HG03442 (cell line): ENCODE results near the gene SETD1B.

ENCODE experiments used
- ATAC-seq: cut with Tn5 transposase; IDR thresholded peaks from one replicate; pipeline ENCODE4 v1.9.1; 2021; ENCODE audit warnings: mild to moderate bottlenecking, moderate library complexity; ENCODE audit not compliant: unreplicated experiment

Gene SETD1B

GRCh38 chr12:121794534-121795033, 9.2 kb upstream of the SETD1B start:
- no peak for ATAC-seq

GRCh38 chr12:121795034-121795968, 8.5 kb upstream of the SETD1B start:
- ATAC-seq: no peak

GRCh38 chr12:121796855-121797751, 6.7 kb upstream of the SETD1B start:
- no peak for ATAC-seq

GRCh38 chr12:121797937-121798786, 5.6 kb upstream of the SETD1B start:
- no peak for ATAC-seq

- ATAC-seq: no peak
Observed at GRCh38 chr12:121798787-121799155, 5.0 kb upstream of the SETD1B start.

DNA sequence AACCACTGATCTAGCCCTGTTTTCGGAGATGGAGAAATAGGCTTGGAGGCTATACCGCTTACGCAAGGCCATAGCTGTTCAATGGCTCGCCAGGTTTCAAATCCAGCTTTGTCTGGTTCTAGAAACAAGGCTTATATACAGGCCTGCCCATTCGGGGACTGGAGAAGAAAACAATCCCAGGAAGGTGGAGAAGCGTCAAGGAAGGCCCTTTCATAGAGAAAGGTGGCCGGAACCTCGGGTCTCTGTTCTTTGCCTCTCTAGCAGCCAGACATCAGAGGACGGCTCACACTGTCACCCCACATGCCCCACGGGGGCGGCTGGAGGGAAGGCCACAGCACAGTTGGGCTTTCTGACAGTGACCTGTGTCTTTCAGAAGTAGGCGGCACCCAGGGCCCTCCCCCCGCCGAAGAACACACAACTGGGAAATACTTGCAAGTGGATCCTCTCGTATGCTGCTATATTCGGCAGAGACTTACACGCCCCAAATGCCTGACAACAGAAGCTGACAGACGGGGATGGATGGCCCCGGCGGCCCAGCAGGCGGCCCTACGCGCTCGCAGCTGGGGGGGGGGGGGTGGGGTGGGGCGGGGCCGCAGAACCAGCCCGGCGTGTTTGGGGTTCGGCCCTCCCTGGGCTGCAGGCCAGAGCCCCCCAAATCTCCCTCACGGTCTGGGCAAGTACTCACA, 4.5 kb upstream of the SETD1B start:
- peak; percentile 9 for ATAC-seq

GRCh38 chr12:121799842-121800693, 3.7 kb upstream of the SETD1B start:
- peak; percentile 29 for ATAC-seq

- ATAC-seq: peak; percentile 4
Observed at GRCh38 chr12:121800694-121801594, 2.9 kb upstream of the SETD1B start.

DNA sequence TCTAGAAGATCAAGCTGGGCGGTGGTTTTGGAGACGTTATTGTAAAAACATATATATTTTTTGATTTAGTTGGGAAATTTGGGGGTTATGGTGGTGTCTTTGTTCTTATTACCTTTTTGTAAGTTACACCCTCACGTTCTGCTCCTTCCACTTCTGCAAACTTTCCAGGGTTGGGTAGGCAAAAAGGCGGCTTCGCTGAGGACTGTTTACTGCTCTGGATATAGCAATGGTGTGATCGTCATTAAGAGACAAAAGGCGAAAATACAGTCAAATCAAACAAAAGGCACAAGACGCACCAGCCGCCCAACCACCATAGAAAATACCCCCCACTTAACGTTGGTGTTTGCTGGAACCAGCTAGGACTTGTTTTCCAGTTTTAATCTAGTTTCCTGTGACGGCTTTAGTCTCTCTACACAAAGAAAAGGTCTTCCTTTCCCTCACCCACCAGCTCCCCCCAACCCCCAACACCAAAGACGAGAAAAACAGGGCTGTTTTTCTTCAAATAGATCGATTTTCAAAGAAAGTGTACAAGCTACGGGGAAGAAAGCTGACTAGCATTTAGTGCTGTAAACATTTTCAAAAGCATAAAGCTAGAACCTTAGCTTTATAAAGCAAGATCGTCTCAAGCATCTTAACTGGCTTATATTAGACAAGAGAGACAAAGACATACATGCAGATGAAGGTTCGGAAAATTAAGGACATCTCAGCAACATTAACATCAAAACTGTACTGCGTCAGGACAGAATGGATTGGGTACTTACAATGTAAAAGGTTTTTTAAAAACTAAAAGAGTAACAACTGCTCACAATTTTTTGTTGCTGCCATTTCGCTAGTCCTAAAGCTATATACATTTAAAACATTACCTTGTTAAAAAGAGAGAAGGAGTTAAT, 2.0 kb upstream of the SETD1B start:
- ATAC-seq: no peak

GRCh38 chr12:121802485-121802842, 1.3 kb upstream of the SETD1B start:
- no peak for ATAC-seq

DNA sequence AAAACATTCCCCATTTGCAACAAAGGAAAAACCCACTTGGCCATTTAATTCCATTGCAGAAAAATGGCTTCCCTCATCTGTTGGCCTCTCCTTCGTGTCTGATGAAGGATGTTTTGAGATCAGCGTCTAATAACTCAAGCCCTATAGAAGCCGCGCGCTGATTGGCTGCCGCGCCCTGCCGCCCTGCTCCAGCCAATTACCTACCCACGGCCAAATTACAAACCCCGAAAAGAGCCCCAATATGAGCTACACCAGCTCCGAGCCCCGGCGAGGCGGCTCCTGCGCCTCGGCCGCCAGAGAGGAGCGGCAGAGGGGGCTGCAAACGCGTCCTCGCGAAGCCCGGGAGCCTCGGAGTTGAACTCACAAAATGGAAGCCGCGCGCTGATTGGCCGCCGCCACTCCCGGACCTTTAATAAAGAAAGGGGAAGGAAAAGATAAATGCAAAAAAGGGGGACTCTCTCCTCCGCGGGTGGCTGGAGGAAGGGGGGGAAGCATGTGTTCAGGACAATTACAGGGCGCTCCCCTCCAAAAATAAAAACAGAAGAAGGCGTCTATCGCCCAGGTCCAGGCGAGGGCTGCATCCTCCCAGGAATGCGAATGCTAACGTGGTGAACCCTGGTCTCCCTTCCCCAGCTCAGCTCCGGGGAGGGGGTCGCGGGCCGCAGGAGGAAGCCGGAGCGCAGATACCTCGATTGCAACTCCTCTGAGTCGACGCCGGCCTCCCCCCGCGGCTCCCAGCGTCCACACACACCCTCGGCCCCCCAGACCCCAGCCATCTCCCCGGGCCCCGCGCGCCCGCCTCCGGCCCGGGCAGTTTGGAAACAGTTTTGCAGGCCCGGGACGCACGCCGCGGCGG, 738 bp upstream of the SETD1B start:
- peak; percentile 33 for ATAC-seq

DNA sequence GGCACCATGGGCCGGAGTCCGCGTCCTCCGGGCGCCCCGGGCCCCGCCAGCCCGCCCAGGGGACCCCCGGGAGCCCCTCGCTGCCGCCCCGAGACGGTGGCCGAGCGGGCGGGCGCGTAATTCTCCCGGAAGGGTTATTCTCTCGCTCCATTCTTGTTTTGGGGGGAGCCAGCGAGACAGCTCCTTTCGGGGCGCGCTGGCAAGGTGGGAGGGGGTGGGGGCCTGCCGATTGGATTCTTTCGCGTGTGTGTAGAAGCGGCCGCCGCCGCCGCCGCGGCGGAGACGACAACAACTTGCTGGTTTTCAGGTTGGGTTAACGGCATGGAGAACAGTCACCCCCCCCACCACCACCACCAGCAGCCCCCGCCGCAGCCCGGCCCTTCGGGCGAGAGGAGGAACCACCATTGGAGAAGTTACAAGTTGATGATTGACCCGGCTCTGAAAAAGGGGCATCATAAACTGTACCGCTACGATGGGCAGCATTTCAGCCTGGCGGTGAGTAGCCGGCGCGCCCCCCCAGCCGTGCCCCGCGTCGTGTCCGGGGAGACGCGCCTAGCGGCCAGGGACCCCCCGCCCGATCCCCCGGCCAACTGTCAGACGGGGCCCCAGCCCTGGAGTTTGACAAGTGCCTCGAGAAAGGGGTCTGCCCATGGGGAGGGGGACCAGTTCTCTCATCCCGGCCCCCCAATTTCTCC, 755 bp downstream of the SETD1B start:
- ATAC-seq: no peak

GRCh38 chr12:121805171-121806008, 1.6 kb downstream of the SETD1B start:
- no peak for ATAC-seq

DNA sequence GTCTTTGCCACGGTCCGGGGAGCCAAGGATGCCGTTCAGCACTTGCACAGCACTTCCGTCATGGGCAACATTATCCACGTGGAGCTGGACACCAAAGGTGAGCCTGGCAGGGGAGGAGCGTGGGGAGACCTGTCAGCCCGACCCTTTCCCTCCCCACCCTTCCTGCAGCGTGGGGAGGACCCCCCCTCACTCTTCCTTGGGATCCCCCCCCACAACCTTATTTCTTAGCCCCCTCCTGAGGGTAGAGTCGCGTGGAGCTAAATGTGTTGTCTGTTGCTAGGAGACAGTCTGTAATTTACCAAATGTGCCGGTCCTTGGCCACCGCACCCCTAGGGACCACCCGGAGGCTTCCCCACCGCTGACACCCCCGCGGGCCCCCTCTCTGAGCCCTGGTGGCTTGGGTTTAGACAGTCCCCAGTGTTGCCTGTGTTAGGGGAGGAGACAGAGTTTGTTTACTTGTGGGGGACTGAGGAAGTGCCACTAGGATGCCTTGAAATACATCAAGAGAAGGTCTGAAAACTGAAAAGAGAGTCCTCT, 2.3 kb downstream of the SETD1B start:
- no peak for ATAC-seq
